NCI-H187 (cell line): ENCODE measurements around the gene ARMC5.
"Not testable (repeated sequence)": the region's sequence is repeated elsewhere in the genome, so short reads cannot be mapped to it uniquely, and the experiment has no call there.

ENCODE experiments used
- DNase-seq, 2 experiments: peaks; one replicate each; lab custom pipeline; 2025; lab: John Stamatoyannopoulos, UW

ARMC5 gene

GRCh38 chr16:31496670-31497069, 37.4 kb downstream of the ARMC5 start:
- no peak for DNase-seq

- DNase-seq, result no peak
Observed at GRCh38 chr16:31498493-31498892, 39.2 kb downstream of the ARMC5 start.

GRCh38 chr16:31499928-31500327, 40.6 kb downstream of the ARMC5 start:
- DNase-seq, result no peak

- no peak for DNase-seq
Observed at GRCh38 chr16:31501226-31501965, 42.1 kb downstream of the ARMC5 start.

- no peak for DNase-seq
Observed at GRCh38 chr16:31501966-31502348, 42.7 kb downstream of the ARMC5 start.

GRCh38 chr16:31502981-31503380, 43.7 kb downstream of the ARMC5 start:
- no peak for DNase-seq

- DNase-seq, result not testable (repeated sequence)
Observed at GRCh38 chr16:31503555-31503954, 44.3 kb downstream of the ARMC5 start.

GRCh38 chr16:31504159-31504558, 44.9 kb downstream of the ARMC5 start:
- no peak for DNase-seq

- no peak for DNase-seq
Observed at GRCh38 chr16:31505483-31505882, 46.2 kb downstream of the ARMC5 start.

- DNase-seq, result no peak
Observed at GRCh38 chr16:31507617-31507928, 48.3 kb downstream of the ARMC5 start.

GRCh38 chr16:31507929-31508705, 48.8 kb downstream of the ARMC5 start, which contains the start of gene RUSF1:
Gene RUSF1 (minus strand): TSS chr16:31508391. CDS start chr16:31508373, 18 bp downstream.
- DNase-seq, result peak; percentile 20 to 50

GRCh38 chr16:31508706-31509195, 49.5 kb downstream of the ARMC5 start:
- no peak for DNase-seq

- no peak for DNase-seq
Observed at GRCh38 chr16:31513126-31513525, 53.8 kb downstream of the ARMC5 start.

GRCh38 chr16:31513884-31514283, 54.6 kb downstream of the ARMC5 start:
- no peak for DNase-seq
